IgD-negative memory B cell (primary cell): ENCODE data around the gene CACNG4. TPM values are rescaled to one million over a fixed set of nuclear protein-coding genes. Genes with fewer than 3 reads are reported as not detected.
"Not testable (repeated sequence)": the region's sequence is repeated elsewhere in the genome, so short reads cannot be mapped to it uniquely, and the experiment has no call there.

Source experiments
- H3K27ac Mint-ChIP-seq, 3 donors: one replicate each; pipeline ENCODE4 v1.8.0; 2020 to 2022; ENCODE audit warnings: mild to moderate bottlenecking in 3 of 3, mixed read lengths in 3 of 3, moderate library complexity in 1 of 3
- H3K27me3 Mint-ChIP-seq: one replicate; pipeline ENCODE4 v1.8.0; 2021; ENCODE audit warnings: mixed read lengths
- H3K36me3 Mint-ChIP-seq: one replicate; pipeline ENCODE4 v1.8.0; 2020; ENCODE audit warnings: mild to moderate bottlenecking, mixed read lengths
- H3K4me1 Mint-ChIP-seq, 3 donors: one replicate each; pipeline ENCODE4 v1.8.0; 2020 to 2022; ENCODE audit warnings: mixed read lengths in 3 of 3, mild to moderate bottlenecking in 1 of 3
- H3K4me3 Mint-ChIP-seq, 4 donors: one replicate each; pipeline ENCODE4 v1.8.0; 2020 to 2022; ENCODE audit warnings: mild to moderate bottlenecking in 4 of 4, mixed read lengths in 4 of 4, moderate library complexity in 3 of 4
- H3K9me3 Mint-ChIP-seq, 3 donors: one replicate each; pipeline ENCODE4 v1.8.0; 2020 to 2021; ENCODE audit warnings: mixed read lengths in 3 of 3, mild to moderate bottlenecking in 1 of 3
- polyA plus RNA-seq: library from polyadenylated mRNA; unstranded; fragments of 300-500 nt; fragmentation: Illumina TruSeq; gene quantifications from one replicate; pipeline ENCODE4 v1.2.3, GENCODE V29; 2021

CACNG4 gene
- polyA plus RNA-seq, 1 donor from 2014 or later = not detected

DNA sequence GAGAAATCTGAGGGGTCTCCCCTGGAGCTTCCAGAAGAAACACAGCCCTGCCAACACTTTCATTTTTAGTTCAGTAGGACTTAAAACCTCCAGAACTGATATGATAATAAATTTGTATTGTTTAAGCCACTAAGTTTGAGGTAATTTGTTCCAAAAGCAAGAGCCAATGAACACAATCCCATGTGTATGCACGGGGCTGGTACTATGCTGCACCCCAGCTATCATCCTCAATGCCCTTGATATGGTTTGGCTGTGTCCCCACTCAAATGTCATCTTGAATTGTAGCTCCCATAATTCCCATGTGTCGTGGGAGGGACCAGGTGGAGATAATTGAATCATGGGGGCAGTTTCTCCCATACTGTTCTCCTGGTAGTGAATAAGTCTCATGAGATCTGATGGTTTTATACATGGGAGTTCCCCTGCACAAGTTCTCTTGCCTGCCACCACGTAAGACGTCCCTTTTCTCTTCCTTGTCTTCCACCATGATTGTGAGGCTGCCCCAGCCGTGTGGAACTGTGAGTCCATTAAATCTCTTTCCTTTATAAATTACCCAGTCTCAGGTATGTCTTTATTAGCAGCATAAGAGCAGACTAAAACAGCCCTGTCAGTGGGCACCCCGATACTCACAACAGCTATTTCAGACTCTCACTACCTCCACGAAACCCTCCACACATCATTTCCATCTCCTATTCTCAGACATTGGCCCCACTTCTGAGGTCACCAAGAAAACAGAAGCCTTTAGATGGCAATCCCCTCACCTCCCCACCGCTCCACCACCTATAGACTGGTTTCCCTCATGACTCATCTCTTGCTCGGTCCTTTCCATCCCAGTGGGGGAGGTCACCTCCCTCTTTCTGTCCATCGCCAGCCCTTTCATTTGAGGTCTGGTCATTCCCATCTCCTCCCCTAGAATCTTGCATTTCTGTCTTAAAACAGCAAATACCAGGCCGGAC, 70.9 kb downstream of the CACNG4 start:
- Mint-ChIP-seq H3K36me3 (no peaks in the 10 kb centered on the region), H3K4me3 (no peak overlapping the region), H3K27me3 (peaks cover 7% of the 10 kb centered on the region), H3K9me3 (peaks cover 0 to 9% (median 0%) of the 10 kb centered on the region in 3 donors), H3K4me1 (peaks cover 0 to 2% (median 0%) of the 10 kb centered on the region in 3 donors), H3K27ac (no peak overlapping the region)

DNA sequence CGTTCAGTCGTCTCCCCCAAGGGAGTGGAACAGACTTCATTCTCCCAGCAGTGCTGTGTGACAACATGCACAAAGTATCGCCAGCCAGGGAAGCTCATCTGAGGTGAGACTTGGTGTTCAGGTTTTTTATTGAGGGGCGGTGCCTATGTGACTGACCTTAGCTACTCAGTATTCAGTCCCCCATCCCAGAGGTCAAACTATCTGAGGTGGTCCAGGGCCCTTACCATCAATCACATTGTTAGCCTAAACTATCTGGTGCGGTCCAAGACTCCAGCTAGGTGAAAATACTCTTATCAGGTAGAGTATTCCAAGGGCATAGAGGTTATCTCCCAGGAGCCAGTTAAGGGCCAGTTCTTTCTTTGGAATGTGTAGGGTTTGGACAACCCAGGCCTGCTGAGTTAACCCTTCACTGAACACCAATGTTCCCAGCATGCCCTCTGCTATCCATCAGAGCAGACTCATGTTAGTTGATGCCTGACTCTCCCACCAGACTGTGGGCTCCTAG, 74.4 kb downstream of the CACNG4 start:
- no peak overlapping the region for H3K4me3 Mint-ChIP-seq
- H3K9me3 Mint-ChIP-seq = peaks cover 0 to 9% (median 0%) of the 10 kb centered on the region in 3 donors
- H3K27me3 Mint-ChIP-seq = peaks cover 7% of the 10 kb centered on the region
- peak overlapping the region in 1 of 3 donors; percentile 80 for H3K27ac Mint-ChIP-seq
- peaks cover 0 to 2% (median 0%) of the 10 kb centered on the region in 3 donors for H3K4me1 Mint-ChIP-seq
- no peaks in the 10 kb centered on the region for H3K36me3 Mint-ChIP-seq

DNA sequence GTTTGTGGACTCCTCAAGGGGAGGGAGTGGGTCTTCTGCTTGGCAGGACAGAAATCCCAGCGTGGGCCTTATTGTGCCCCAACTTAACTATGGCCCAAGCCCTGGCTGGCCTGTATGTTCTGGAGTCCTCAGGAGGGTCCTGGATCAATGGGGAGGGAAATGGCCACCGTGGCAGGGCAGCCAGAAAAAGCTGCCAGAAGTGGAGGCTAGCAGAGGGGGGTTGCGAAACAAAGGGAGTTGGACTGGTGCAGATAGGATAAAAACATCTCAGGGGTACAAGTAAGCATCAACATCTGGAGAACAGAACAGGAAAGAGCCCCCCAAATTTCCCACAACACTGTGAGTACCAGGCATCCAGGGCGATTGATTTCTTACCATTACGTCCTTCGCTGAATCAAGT, 76.1 kb downstream of the CACNG4 start:
- Mint-ChIP-seq H3K9me3 (peaks cover 0 to 5% (median 0%) of the 10 kb centered on the region in 3 donors), H3K4me1 (peaks cover 0 to 2% (median 0%) of the 10 kb centered on the region in 3 donors), H3K27ac (no peak overlapping the region), H3K27me3 (peaks cover 3% of the 10 kb centered on the region), H3K4me3 (no peak overlapping the region), H3K36me3 (no peaks in the 10 kb centered on the region)

DNA sequence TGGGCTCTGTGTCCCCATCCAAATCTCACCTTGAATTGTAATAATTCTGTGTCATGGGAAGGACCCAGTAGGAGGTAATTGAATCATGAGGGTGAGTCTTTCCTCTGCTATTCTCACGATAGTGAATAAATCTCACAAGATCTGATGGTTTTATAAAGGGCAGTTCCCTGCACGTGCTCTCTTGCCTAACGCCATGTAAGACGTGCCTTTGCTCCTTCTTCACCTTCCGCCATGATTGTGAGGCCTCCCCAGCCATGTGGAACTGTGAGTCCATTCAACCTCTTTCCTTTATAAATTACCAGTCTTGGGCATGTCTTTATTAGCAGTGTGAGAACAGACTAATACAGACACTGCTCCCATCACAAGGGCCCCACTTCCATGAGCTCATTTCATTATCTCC, 76.6 kb downstream of the CACNG4 start:
- H3K27ac Mint-ChIP-seq, H3K9me3 Mint-ChIP-seq, H3K36me3 Mint-ChIP-seq, H3K4me3 Mint-ChIP-seq, H3K27me3 Mint-ChIP-seq, H3K4me1 Mint-ChIP-seq: not testable (repeated sequence)

DNA sequence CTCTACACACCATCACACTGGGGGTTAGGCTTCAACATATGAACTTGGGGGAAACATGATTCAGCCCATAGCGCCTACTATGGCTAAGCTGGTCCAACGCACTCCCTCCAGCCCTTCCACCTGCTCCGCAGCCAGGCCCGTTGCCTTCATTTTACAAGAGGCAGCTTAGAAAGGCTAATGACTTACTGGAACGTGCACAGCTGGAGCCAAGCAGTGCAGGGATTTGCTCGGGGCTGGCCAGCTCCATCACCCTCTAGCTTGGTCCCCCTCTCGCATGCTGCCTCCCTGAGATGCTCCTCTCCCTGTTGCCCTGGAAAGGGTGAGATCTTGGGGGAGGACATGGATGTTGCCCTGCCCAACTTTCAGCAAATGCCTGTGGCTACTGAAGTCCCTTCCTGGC, 77.0 kb downstream of the CACNG4 start:
- Mint-ChIP-seq H3K4me1 (no peaks in the 10 kb centered on the region), H3K27ac (no peak overlapping the region), H3K4me3 (no peak overlapping the region), H3K27me3 (peaks cover under 1% of the 10 kb centered on the region), H3K9me3 (peaks cover 0 to 5% (median 0%) of the 10 kb centered on the region in 3 donors), H3K36me3 (no peaks in the 10 kb centered on the region)

DNA sequence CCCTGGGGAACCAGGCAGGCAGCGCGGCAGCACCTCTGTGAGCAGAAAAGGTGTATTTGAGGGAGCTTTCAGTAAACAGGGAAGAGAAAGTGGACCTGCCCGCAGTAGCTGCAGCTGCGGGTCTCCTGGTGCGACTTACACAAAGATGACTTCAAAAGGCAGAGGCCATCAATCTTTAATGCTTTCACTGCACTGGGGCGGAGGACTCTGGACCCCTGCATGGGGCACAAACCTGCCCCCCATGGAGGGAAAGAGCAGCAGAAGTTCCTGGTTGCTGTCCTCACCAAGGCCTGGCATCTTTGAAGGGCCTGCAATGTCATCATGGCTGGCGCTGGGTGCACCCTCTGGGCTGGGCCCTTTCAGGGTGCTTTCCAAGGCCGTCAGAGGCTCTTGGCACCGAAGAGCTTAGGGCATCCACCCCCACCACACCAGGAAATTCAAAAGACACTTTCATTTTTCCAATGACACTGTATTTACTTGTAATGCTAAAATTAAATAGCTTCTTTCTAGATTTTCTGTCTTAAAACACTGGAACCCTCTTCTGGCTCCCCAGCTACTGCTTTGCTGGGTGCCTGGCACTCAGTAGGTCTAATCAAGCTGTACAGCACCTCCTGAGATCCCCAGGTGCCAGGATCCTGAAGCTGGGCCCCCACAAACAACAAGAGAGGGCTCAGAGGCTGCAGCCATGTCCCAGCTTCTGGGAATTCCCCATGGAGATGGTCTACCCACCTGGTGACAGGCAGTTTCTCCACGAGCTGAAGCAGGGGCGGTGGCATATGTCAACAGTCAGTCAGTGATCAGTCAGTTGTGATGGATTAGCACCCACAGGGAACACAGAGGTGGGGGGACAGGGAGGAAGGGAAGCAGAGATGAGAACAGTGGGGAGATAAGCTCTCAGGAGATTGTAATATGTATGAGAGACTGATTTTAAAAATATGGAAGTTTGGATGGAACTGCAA, 77.7 kb downstream of the CACNG4 start:
- Mint-ChIP-seq H3K9me3 (peaks cover 0 to 4% (median 2%) of the 10 kb centered on the region in 3 donors), H3K4me1 (no peaks in the 10 kb centered on the region), H3K27me3 (no peaks in the 10 kb centered on the region), H3K36me3 (no peaks in the 10 kb centered on the region), H3K27ac (no peak overlapping the region), H3K4me3 (no peak overlapping the region)

DNA sequence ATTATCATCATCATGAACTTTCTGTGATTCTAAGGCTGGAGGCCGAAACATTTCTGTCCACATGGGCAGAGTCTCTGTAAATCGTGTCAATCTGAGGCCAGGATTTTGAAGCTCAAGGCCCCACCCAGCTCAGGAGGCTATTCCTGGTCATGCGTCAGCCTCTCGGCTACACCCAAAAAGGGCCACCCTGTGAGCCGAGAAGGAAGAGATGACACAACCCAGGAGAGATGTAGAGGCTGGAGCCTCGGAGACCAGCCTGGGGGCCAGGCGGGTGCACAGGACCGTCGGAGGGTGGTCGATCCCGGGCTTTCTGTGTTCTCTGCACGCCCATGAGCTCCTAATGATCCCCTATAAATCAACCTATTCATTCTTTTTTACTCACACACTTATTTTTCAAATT, 78.8 kb downstream of the CACNG4 start:
- Mint-ChIP-seq H3K27ac (no peak overlapping the region), H3K36me3 (no peaks in the 10 kb centered on the region), H3K27me3 (no peaks in the 10 kb centered on the region), H3K9me3 (peaks cover 0 to 12% (median 4%) of the 10 kb centered on the region in 3 donors), H3K4me3 (no peak overlapping the region), H3K4me1 (no peaks in the 10 kb centered on the region)

DNA sequence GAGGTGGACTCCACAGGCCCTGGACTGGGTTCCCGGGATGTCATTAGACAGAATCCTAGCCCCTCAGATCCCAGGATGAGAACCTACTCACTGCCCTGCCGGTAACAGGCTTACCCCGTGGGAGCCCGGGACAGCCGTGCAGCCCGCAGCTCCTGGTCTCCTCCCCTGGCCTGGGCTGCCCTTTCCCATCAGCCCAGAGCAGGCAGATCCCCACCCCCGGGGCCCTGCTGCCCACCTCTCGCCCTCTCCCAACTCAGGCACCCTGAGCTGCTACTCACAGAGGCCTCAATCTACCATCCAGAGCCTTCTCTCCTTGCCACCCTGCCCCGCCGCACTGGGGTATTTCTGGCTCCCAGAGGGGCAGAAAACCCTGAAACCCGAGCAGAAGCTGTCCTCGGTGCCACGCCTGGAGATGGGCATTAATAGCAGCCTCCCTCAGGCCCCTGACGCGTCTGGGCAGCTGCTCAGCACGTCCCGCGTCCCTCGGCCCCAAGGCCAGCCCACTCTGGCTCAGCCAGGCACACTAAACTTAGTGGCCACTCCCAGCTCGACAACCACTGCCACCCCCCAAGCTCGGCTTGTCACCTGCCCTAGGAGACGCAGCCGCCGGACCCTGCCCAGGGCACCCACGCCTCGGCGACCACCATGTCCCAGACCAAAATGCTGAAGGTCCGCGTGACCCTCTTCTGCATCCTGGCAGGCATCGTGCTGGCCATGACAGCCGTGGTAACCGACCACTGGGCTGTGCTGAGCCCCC, 79.7 kb downstream of the CACNG4 start, which contains the start of gene CACNG1:
TSS of gene CACNG1 (plus strand) at position 539 of the 757 bp plus-strand sequence. CDS start at position 646, 107 bp downstream.
- H3K36me3 Mint-ChIP-seq = peaks cover 4% of the 10 kb centered on the region
- H3K27ac Mint-ChIP-seq = no peak within 1 kb of the TSS
- no peak within 1 kb of the TSS for H3K4me3 Mint-ChIP-seq
- H3K4me1 Mint-ChIP-seq = no peaks in the 10 kb centered on the region
- H3K9me3 Mint-ChIP-seq = peaks cover 5 to 19% (median 7%) of the 10 kb centered on the region in 3 donors
- no peaks in the 10 kb centered on the region for H3K27me3 Mint-ChIP-seq

DNA sequence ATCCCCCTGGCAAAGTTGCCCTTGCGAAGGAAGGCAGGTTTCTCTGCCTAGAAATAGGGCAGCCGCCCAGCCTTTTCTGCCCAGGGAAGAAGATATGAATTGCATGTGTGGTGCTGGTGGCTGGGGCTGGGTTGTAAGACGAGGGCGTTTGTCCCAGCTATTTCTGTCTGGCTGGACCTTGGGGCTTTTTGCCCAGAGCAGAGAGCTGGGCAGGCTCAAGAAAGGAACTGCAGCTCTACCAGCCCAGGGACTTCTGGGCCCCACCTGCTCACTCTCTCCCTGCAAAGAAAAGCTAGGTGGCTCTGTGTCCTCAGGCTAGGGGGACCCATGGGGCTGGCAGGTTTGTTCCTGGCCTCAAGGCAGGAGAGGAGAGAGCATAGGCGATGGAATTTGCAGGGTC, 80.4 kb downstream of the CACNG4 start:
- peaks cover 5 to 19% (median 7%) of the 10 kb centered on the region in 3 donors for H3K9me3 Mint-ChIP-seq
- H3K27ac Mint-ChIP-seq = no peak overlapping the region
- H3K4me1 Mint-ChIP-seq = no peaks in the 10 kb centered on the region
- no peak overlapping the region for H3K4me3 Mint-ChIP-seq
- no peaks in the 10 kb centered on the region for H3K27me3 Mint-ChIP-seq
- peaks cover 4% of the 10 kb centered on the region for H3K36me3 Mint-ChIP-seq

DNA sequence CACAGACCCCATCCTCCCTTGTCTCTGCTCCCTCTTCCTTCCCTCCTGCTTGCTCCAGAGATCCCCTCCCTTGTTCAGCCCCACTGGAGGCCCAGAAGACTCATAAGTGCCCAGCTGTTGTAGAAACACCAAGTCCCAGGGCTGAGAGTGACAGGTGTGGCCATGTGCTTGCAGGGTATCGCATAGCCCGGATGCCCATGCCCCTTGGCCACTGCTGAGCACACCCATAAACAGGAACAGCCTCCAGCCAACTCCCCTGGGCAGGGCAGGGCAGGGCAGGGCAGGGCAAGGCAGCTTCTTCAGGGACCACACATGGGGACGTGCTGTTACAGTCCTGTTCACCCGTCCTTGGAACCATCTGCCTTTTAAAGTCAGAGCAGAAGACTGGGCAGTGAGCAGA, 81.9 kb downstream of the CACNG4 start:
- Mint-ChIP-seq H3K4me1 (no peaks in the 10 kb centered on the region), H3K9me3 (peaks cover 5 to 19% (median 7%) of the 10 kb centered on the region in 3 donors), H3K27ac (peak overlapping the region in 1 of 3 donors; percentile 67), H3K4me3 (no peak overlapping the region), H3K36me3 (peaks cover 4% of the 10 kb centered on the region), H3K27me3 (no peaks in the 10 kb centered on the region)

DNA sequence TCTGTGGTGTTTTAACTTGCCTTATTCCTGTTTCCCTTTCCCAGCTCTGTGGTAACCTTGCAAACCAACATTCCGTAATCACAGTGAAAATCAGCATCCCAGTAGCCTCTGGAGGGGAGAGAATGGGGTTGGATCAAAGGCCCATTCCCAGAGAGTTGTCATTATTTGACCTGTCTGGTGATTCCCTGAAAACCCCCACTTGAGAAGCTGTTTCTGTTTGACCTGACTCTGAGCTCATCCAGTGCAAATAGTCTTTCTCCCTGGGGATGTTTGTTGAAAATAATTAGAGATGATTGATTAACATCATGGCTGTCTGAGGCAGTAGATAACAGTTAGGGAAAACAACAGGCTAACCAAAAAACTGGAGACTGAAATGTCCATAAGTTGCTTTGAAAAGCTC, 82.9 kb downstream of the CACNG4 start:
- no peak overlapping the region for H3K27ac Mint-ChIP-seq
- H3K9me3 Mint-ChIP-seq = peaks cover 5 to 19% (median 7%) of the 10 kb centered on the region in 3 donors
- no peak overlapping the region for H3K4me3 Mint-ChIP-seq
- H3K4me1 Mint-ChIP-seq = no peaks in the 10 kb centered on the region
- no peaks in the 10 kb centered on the region for H3K27me3 Mint-ChIP-seq
- peaks cover 4% of the 10 kb centered on the region for H3K36me3 Mint-ChIP-seq

DNA sequence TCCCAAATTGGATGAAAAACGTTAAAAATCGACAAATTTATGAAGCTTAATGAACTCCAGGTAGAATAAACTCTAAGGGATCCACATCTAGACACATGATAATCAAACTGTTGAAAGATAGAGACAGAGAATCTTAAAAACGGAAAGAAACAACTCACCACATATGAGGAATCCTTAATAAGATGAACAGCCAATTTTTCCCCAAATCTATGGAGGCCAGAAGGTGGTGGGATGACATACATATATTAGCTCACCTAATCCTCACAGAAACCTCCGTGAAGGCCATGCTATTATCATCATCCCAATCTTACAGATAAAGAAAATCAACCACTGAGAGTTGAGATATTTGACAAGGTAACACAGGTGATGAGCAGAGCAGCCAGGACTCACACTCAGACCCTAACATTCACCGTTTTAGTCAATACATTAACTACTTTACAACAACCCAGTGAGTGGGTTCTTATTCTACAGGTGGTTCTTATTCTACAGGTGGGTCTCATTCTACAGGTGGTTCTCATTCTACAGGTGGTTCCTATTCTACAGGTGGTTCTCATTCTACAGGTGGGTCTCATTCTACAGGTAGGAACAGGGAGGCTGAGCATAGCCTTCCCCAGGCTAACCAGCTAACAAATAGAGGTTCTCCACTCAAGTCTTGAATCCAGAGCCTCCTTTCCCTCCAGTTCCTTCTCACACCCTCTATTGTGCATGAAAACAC, 84.7 kb downstream of the CACNG4 start:
- Mint-ChIP-seq H3K27ac (no peak overlapping the region), H3K27me3 (no peaks in the 10 kb centered on the region), H3K4me1 (no peaks in the 10 kb centered on the region), H3K9me3 (peaks cover 5 to 19% (median 7%) of the 10 kb centered on the region in 3 donors), H3K4me3 (peak overlapping the region in 1 of 4 donors; percentile 69), H3K36me3 (peaks cover 4% of the 10 kb centered on the region)

DNA sequence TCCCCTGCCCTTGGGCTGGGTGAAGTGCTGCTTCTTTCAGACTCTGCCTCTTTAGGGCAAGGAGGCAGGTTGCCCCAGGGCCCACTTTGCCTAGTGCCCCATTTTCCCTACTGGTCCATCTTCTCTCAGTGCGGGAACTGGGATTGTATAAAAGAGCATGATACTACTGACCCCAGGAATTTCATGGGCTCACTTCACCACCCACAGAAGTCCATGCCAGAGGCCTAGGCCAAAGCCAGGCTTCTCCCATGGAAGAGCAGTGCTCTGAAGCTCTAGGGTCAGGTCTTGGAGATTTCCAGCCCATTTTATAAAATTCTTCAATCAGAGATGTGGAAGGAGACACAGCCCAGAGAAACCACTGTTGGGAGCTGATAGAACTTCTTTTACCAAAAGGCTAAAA, 85.6 kb downstream of the CACNG4 start:
- no peaks in the 10 kb centered on the region for H3K4me1 Mint-ChIP-seq
- no peak overlapping the region for H3K27ac Mint-ChIP-seq
- no peak overlapping the region for H3K4me3 Mint-ChIP-seq
- H3K36me3 Mint-ChIP-seq = peaks cover 4% of the 10 kb centered on the region
- H3K27me3 Mint-ChIP-seq = no peaks in the 10 kb centered on the region
- peaks cover 5 to 19% (median 7%) of the 10 kb centered on the region in 3 donors for H3K9me3 Mint-ChIP-seq
